ENCODE data around the gene GALNT18. TPM values are rescaled to one million over a fixed set of nuclear protein-coding genes. Genes with fewer than 3 reads are reported as not detected.

Gene GALNT18
- total RNA-seq, 2 donors from 2014 or later = 29.4 to 105 TPM

- TF ChIP-seq POLR2AphosphoS5 (IDR thresholded peaks at IDR 0.05) (no peak), CTCF (IDR thresholded peaks at IDR 0.05) (no peak), POLR2A (IDR thresholded peaks at IDR 0.05) (no peak)
- Histone ChIP-seq H3K27ac (no peak overlapping the region), H3K4me3 (no peak overlapping the region), H3K9me3 (no peaks in the 10 kb centered on the region), H3K36me3 (no peaks in the 10 kb centered on the region), H3K4me1 (replicated peaks) (no peaks in the 10 kb centered on the region), H3K27me3 (replicated peaks; ENCODE audit: insufficient read depth) (no peaks in the 10 kb centered on the region)
- WGBS = 85% methylated on average over 5 of the region's 5 CpGs
- DNase-seq (ENCODE audit: low spot score) = no peak
- intact Hi-C loops (cut with DNase I) = no loop called here
These were observed 330.5 kb downstream of the GALNT18 start for GRCh38 chr11:11291041-11292015.

GRCh38 chr11:11290354-11290753, 331.5 kb downstream of the GALNT18 start:
- H3K4me1 ChIP-seq (replicated peaks) = no peaks in the 10 kb centered on the region
- no peak for DNase-seq (ENCODE audit: low spot score)
- intact Hi-C loops (cut with DNase I) = no loop called here
- no peaks in the 10 kb centered on the region for H3K27me3 ChIP-seq (replicated peaks; ENCODE audit: insufficient read depth)
- no peaks in the 10 kb centered on the region for H3K36me3 ChIP-seq
- H3K27ac ChIP-seq = no peak overlapping the region
- 97% methylated on average over 4 of the region's 4 CpGs for WGBS
- H3K4me3 ChIP-seq = no peak overlapping the region
- no peaks in the 10 kb centered on the region for H3K9me3 ChIP-seq
- TF ChIP-seq POLR2A (IDR thresholded peaks at IDR 0.05) (no peak), POLR2AphosphoS5 (IDR thresholded peaks at IDR 0.05) (no peak), CTCF (IDR thresholded peaks at IDR 0.05) (no peak)

GRCh38 chr11:11289669-11290068, 332.1 kb downstream of the GALNT18 start:
- H3K9me3 ChIP-seq = no peaks in the 10 kb centered on the region
- intact Hi-C loops (cut with DNase I) = no loop called here
- H3K4me1 ChIP-seq (replicated peaks) = no peaks in the 10 kb centered on the region
- no peak for DNase-seq (ENCODE audit: low spot score)
- H3K36me3 ChIP-seq = no peaks in the 10 kb centered on the region
- TF ChIP-seq CTCF (IDR thresholded peaks at IDR 0.05) = no peak
- no peak for TF ChIP-seq POLR2AphosphoS5 (IDR thresholded peaks at IDR 0.05)
- no peak for TF ChIP-seq POLR2A (IDR thresholded peaks at IDR 0.05)
- H3K27me3 ChIP-seq (replicated peaks; ENCODE audit: insufficient read depth) = no peaks in the 10 kb centered on the region
- no peak overlapping the region for H3K27ac ChIP-seq
- no peak overlapping the region for H3K4me3 ChIP-seq
- 82% methylated on average over 1 of the region's 1 CpG for WGBS

- H3K27ac ChIP-seq = no peak overlapping the region
- intact Hi-C loops (cut with DNase I) = no loop called here
- no peak for TF ChIP-seq CTCF (IDR thresholded peaks at IDR 0.05)
- no peak for TF ChIP-seq POLR2A (IDR thresholded peaks at IDR 0.05)
- TF ChIP-seq POLR2AphosphoS5 (IDR thresholded peaks at IDR 0.05) = no peak
- no peak for DNase-seq (ENCODE audit: low spot score)
- no peaks in the 10 kb centered on the region for H3K9me3 ChIP-seq
- 88% methylated on average over 7 of the region's 7 CpGs for WGBS
- no peak overlapping the region for H3K4me3 ChIP-seq
- H3K36me3 ChIP-seq = no peaks in the 10 kb centered on the region
- H3K27me3 ChIP-seq (replicated peaks; ENCODE audit: insufficient read depth) = no peaks in the 10 kb centered on the region
- no peaks in the 10 kb centered on the region for H3K4me1 ChIP-seq (replicated peaks)
These were observed 332.7 kb downstream of the GALNT18 start for GRCh38 chr11:11288972-11289616.

All from prostate gland (tissue), 2 donors.